Measurements from ENCODE around the gene NELFCD. TPM values are rescaled to one million over a fixed set of nuclear protein-coding genes. Genes with fewer than 3 reads are reported as not detected.
A peak's percentile ranks its signal among the peaks of the same experiment; 100 is the strongest.
"Not testable (repeated sequence)": the region's sequence is repeated elsewhere in the genome, so short reads cannot be mapped to it uniquely, and the experiment has no call there.

NELFCD gene
- total RNA-seq, 6 experiments from 2014 or later = 31.1 to 41.4 (median 36.5) TPM

GRCh38 chr20:58976061-58976730, 4.9 kb upstream of the NELFCD start:
- DNase-seq (no peak), ATAC-seq (no peak)
- Histone ChIP-seq H3K4me3 (no peak overlapping the region), H3K9me3 (peaks cover 0 to 3% (median 0%) of the 10 kb centered on the region in 4 donors), H3K36me3 (no peaks in the 10 kb centered on the region), H3K4me1 (no peaks in the 10 kb centered on the region), H3K27ac (no peak overlapping the region), H3K27me3 (no peaks in the 10 kb centered on the region)
- 87% methylated on average over 3 of the region's 3 CpGs for WGBS (ENCODE audit: insufficient coverage, low coverage, low lambda C conversion rate, missing lambda C conversion rate)
- TF ChIP-seq POLR2A (IDR thresholded peaks at IDR 0.05) (no peak), CTCF (IDR thresholded peaks at IDR 0.05) (no peak)
- intact Hi-C loops (cut with DNase I) = no loop called here

- Histone ChIP-seq H3K9me3 (peaks cover 0 to 3% (median 0%) of the 10 kb centered on the region in 4 donors), H3K4me3 (no peak overlapping the region), H3K36me3 (no peaks in the 10 kb centered on the region), H3K27ac (no peak overlapping the region), H3K4me1 (peaks cover 0 to 10% (median 0%) of the 10 kb centered on the region in 4 donors), H3K27me3 (no peaks in the 10 kb centered on the region)
- no peak for ATAC-seq
- intact Hi-C loops (cut with DNase I) = no loop called here
- DNase-seq = peak in 1 of 3 donors; percentile 38
- TF ChIP-seq POLR2A (IDR thresholded peaks at IDR 0.05) (no peak), CTCF (IDR thresholded peaks at IDR 0.05) (no peak)
- 59% methylated on average over 6 of the region's 6 CpGs for WGBS (ENCODE audit: insufficient coverage, low coverage, low lambda C conversion rate, missing lambda C conversion rate)
Observed at GRCh38 chr20:58978351-58979190, 2.5 kb upstream of the NELFCD start.

- WGBS (ENCODE audit: insufficient coverage, low coverage, low lambda C conversion rate, missing lambda C conversion rate) = 17% methylated on average over 15 of the region's 29 CpGs
- peak; percentile 6 to 15 (median 11) for ATAC-seq
- intact Hi-C loops (cut with DNase I) = no loop called here
- TF ChIP-seq POLR2A (IDR thresholded peaks at IDR 0.05) (no peak), CTCF (IDR thresholded peaks at IDR 0.05) (no peak)
- peak overlapping the region; percentile 46 to 84 (median 60) for H3K4me3 ChIP-seq
- H3K36me3 ChIP-seq = peaks cover 0 to 8% (median 0%) of the 10 kb centered on the region in 4 donors
- H3K9me3 ChIP-seq = no peaks in the 10 kb centered on the region
- peak overlapping the region; percentile 50 to 78 (median 59) for H3K27ac ChIP-seq
- DNase-seq = peak in 1 of 3 donors; percentile 40
- peaks cover 0 to 19% (median 0%) of the 10 kb centered on the region in 4 donors for H3K4me1 ChIP-seq
- H3K27me3 ChIP-seq = no peaks in the 10 kb centered on the region
Observed at GRCh38 chr20:58981628-58982364, 740 bp downstream of the NELFCD start.

- peaks cover 0 to 24% (median 2%) of the 10 kb centered on the region in 4 donors for H3K4me1 ChIP-seq
- H3K9me3 ChIP-seq = no peaks in the 10 kb centered on the region
- H3K27ac ChIP-seq = no peak overlapping the region
- H3K27me3 ChIP-seq = no peaks in the 10 kb centered on the region
- intact Hi-C loops (cut with DNase I) = no loop called here
- ATAC-seq (no peak), DNase-seq (peak in 1 of 3 donors; percentile 29)
- peak overlapping the region in 1 of 3 donors; percentile 84 for H3K4me3 ChIP-seq
- 73% methylated on average over 10 of the region's 12 CpGs for WGBS (ENCODE audit: insufficient coverage, low coverage, low lambda C conversion rate, missing lambda C conversion rate)
- TF ChIP-seq POLR2A (IDR thresholded peaks at IDR 0.05) (no peak), CTCF (IDR thresholded peaks at IDR 0.05) (no peak)
- peaks cover 0 to 15% (median 0%) of the 10 kb centered on the region in 4 donors for H3K36me3 ChIP-seq
Observed at GRCh38 chr20:58982406-58983114, 1.5 kb downstream of the NELFCD start.

GRCh38 chr20:58983115-58983468, 2.0 kb downstream of the NELFCD start:
- WGBS (ENCODE audit: insufficient coverage, low coverage, low lambda C conversion rate, missing lambda C conversion rate) = 98% methylated on average over 9 of the region's 12 CpGs
- ATAC-seq; H3K27me3 ChIP-seq; H3K9me3 ChIP-seq; H3K4me3 ChIP-seq; intact Hi-C loops (cut with DNase I); H3K27ac ChIP-seq: not testable (repeated sequence)
- peaks cover 0 to 30% (median 3%) of the 10 kb centered on the region in 4 donors for H3K4me1 ChIP-seq
- peaks cover 0 to 21% (median 0%) of the 10 kb centered on the region in 4 donors for H3K36me3 ChIP-seq
- peak in 1 of 3 donors; percentile 30 for DNase-seq
